GM21576 (cell line): ENCODE data around the gene MARS1.

Source experiments
- ATAC-seq: cut with Tn5 transposase; IDR thresholded peaks from one replicate; pipeline ENCODE4 v1.9.1; 2021; ENCODE audit warnings: mild to moderate bottlenecking, moderate library complexity; ENCODE audit not compliant: unreplicated experiment

Gene MARS1

GRCh38 chr12:57526477-57527126 lies 38.7 kb downstream of the MARS1 start:
- no peak for ATAC-seq

GRCh38 chr12:57527184-57527583 lies 39.3 kb downstream of the MARS1 start:
- ATAC-seq: no peak

GRCh38 chr12:57528176-57528575 lies 40.3 kb downstream of the MARS1 start:
- ATAC-seq: no peak

GRCh38 chr12:57528831-57529555 lies 41.1 kb downstream of the MARS1 start:
- ATAC-seq: no peak

- ATAC-seq: no peak
Observed at GRCh38 chr12:57529831-57530230, 42.0 kb downstream of the MARS1 start.

GRCh38 chr12:57530396-57531142 lies 42.7 kb downstream of the MARS1 start:
- ATAC-seq: no peak

GRCh38 chr12:57531836-57532235 lies 44.0 kb downstream of the MARS1 start:
- ATAC-seq: no peak

- no peak for ATAC-seq
Observed at GRCh38 chr12:57533108-57533507, 45.2 kb downstream of the MARS1 start.

GRCh38 chr12:57534250-57534649 lies 46.4 kb downstream of the MARS1 start:
- ATAC-seq: no peak

GRCh38 chr12:57534991-57535543 lies 47.2 kb downstream of the MARS1 start:
- no peak for ATAC-seq

- no peak for ATAC-seq
Observed at GRCh38 chr12:57535764-57536596, 48.1 kb downstream of the MARS1 start.

- no peak for ATAC-seq
Observed at GRCh38 chr12:57536597-57536942, 48.7 kb downstream of the MARS1 start.

- ATAC-seq: no peak
Observed at GRCh38 chr12:57539134-57539768, 51.4 kb downstream of the MARS1 start.

- ATAC-seq: no peak
Observed at GRCh38 chr12:57541001-57541400, 53.1 kb downstream of the MARS1 start.

GRCh38 chr12:57541717-57542116 lies 53.8 kb downstream of the MARS1 start:
- no peak for ATAC-seq

GRCh38 chr12:57543581-57543980 lies 55.7 kb downstream of the MARS1 start:
- no peak for ATAC-seq

- ATAC-seq: no peak
Observed at GRCh38 chr12:57545809-57546437, 58.1 kb downstream of the MARS1 start.

GRCh38 chr12:57546438-57547287 lies 58.8 kb downstream of the MARS1 start, which contains the start of gene DCTN2:
Gene DCTN2 (minus strand): TSS chr12:57547192. CDS start chr12:57547063, 129 bp downstream.
- ATAC-seq: peak; percentile 98
